H7 (cell line): ENCODE results near the gene ABRACL. TPM values are rescaled to one million over a fixed set of nuclear protein-coding genes. Genes with fewer than 3 reads are reported as not detected.
"Not testable (repeated sequence)": the region's sequence is repeated elsewhere in the genome, so short reads cannot be mapped to it uniquely, and the experiment has no call there.

Experiments
- DNase-seq: peaks from one replicate; pipeline ENCODE4 v3.0.0; 2012
- H3K27me3 ChIP-seq: 2 replicates; pipeline ENCODE4 v1.6.0; 2011; ENCODE audit warnings: mild to moderate bottlenecking, low read length; ENCODE audit not compliant: control insufficient read depth, insufficient read depth
- H3K36me3 ChIP-seq: replicated peaks from 2 replicates; pipeline ENCODE4 v1.5.1; 2011; ENCODE audit warnings: low read length; ENCODE audit not compliant: control insufficient read depth, insufficient read depth
- H3K4me3 ChIP-seq: 2 replicates; pipeline ENCODE4 v1.5.1; 2011; ENCODE audit warnings: low read depth, mild to moderate bottlenecking, control low read depth, low read length, moderate library complexity; ENCODE audit not compliant: insufficient read depth
- total RNA-seq: library from RNA; depleted of rRNA; stranded (reverse); fragments of >200 nt; shearing (Covaris generic); gene quantifications from 2 replicates; pipeline ENCODE4 v1.2.3, GENCODE V29; 2014

The ABRACL gene
- total RNA-seq, 1 experiment from 2014 or later = 108 TPM

- not testable (repeated sequence) for H3K4me3 ChIP-seq, H3K36me3 ChIP-seq, DNase-seq, H3K27me3 ChIP-seq
Measured at GRCh38 chr6:139025416-139025815, 3.1 kb upstream of the ABRACL start.

GRCh38 chr6:139027620-139028182 is 844 bp upstream of the ABRACL start:
- DNase-seq = peak; percentile 38
- Histone ChIP-seq H3K27me3 (no peaks in the 10 kb centered on the region), H3K4me3 (peak overlapping the region; percentile 95), H3K36me3 (no peaks in the 10 kb centered on the region)

- peak overlapping the region; percentile 95 for H3K4me3 ChIP-seq
- H3K36me3 ChIP-seq = no peaks in the 10 kb centered on the region
- no peaks in the 10 kb centered on the region for H3K27me3 ChIP-seq
- no peak for DNase-seq
Measured at GRCh38 chr6:139028215-139028657, 309 bp upstream of the ABRACL start.

GRCh38 chr6:139029470-139030227 is 1.1 kb downstream of the ABRACL start:
- Histone ChIP-seq H3K4me3 (peak overlapping the region; percentile 95), H3K36me3 (no peaks in the 10 kb centered on the region; the same call in 1 of the 2 replicates), H3K27me3 (no peaks in the 10 kb centered on the region)
- DNase-seq = peak; percentile 78

GRCh38 chr6:139030228-139030963 is 1.9 kb downstream of the ABRACL start:
- peak; percentile 25 for DNase-seq
- H3K36me3 ChIP-seq = peaks cover 4% of the 10 kb centered on the region
- H3K27me3 ChIP-seq = no peaks in the 10 kb centered on the region
- H3K4me3 ChIP-seq = peak overlapping the region; percentile 95; the same call in 1 of the 2 replicates

GRCh38 chr6:139037490-139037889 is 8.9 kb downstream of the ABRACL start:
- Histone ChIP-seq H3K27me3 (no peaks in the 10 kb centered on the region), H3K4me3 (no peak overlapping the region), H3K36me3 (peaks cover 11% of the 10 kb centered on the region)
- DNase-seq = no peak

- H3K36me3 ChIP-seq = peaks cover 9% of the 10 kb centered on the region
- DNase-seq = no peak
Measured at GRCh38 chr6:139044250-139044649, 15.7 kb downstream of the ABRACL start.

GRCh38 chr6:139047677-139048076 is 19.1 kb downstream of the ABRACL start:
- Histone ChIP-seq H3K27me3 (no peaks in the 10 kb centered on the region), H3K4me3 (no peak overlapping the region), H3K36me3 (no peaks in the 10 kb centered on the region; the same call in 1 of the 2 replicates)
- DNase-seq = no peak

More at GRCh38 chr6:139044250-139044649, 15.7 kb downstream of the ABRACL start:
- Histone ChIP-seq H3K4me3 (no peak overlapping the region), H3K27me3 (no peaks in the 10 kb centered on the region)

GRCh38 chr6:139048912-139049311 is 20.4 kb downstream of the ABRACL start:
- not testable (repeated sequence) for H3K4me3 ChIP-seq, H3K27me3 ChIP-seq, H3K36me3 ChIP-seq, DNase-seq

- DNase-seq, H3K4me3 ChIP-seq, H3K36me3 ChIP-seq, H3K27me3 ChIP-seq: not testable (repeated sequence)
Measured at GRCh38 chr6:139050131-139050769, 21.7 kb downstream of the ABRACL start.

- no peaks in the 10 kb centered on the region for H3K27me3 ChIP-seq
- no peak for DNase-seq
- no peaks in the 10 kb centered on the region for H3K36me3 ChIP-seq
- H3K4me3 ChIP-seq = no peak overlapping the region
Measured at GRCh38 chr6:139050770-139051313, 22.3 kb downstream of the ABRACL start.

- Histone ChIP-seq H3K27me3 (no peaks in the 10 kb centered on the region), H3K36me3 (no peaks in the 10 kb centered on the region), H3K4me3 (no peak overlapping the region)
- DNase-seq = no peak
Measured at GRCh38 chr6:139051396-139052060, 23.0 kb downstream of the ABRACL start.

GRCh38 chr6:139053382-139053781 is 24.8 kb downstream of the ABRACL start:
- DNase-seq = no peak

GRCh38 chr6:139054001-139054400 is 25.5 kb downstream of the ABRACL start:
- no peaks in the 10 kb centered on the region for H3K27me3 ChIP-seq
- H3K36me3 ChIP-seq = no peaks in the 10 kb centered on the region
- no peak for DNase-seq
- H3K4me3 ChIP-seq = no peak overlapping the region

More at GRCh38 chr6:139053382-139053781, 24.8 kb downstream of the ABRACL start:
- Histone ChIP-seq H3K27me3 (no peaks in the 10 kb centered on the region), H3K36me3 (no peaks in the 10 kb centered on the region), H3K4me3 (no peak overlapping the region)
